Mammary epithelial cell (primary cell): ENCODE data around the gene GNB4.

Experiments
- EZH2 ChIP-seq: IDR thresholded peaks from 2 replicates; pipeline ENCODE4 v1.6.1; 2012; ENCODE audit warnings: low read length, inconsistent platforms, borderline replicate concordance
- TF ChIP-seq, protein P1 (sequence below), 2 donors: IDR thresholded peaks in 1 of 2; conservative IDR thresholded peaks in 1 of 2; 2 replicates each; pipeline ENCODE4 v1.5.1; 2011 to 2012; ENCODE audit warnings: inconsistent platforms in 2 of 2, low read length in 2 of 2, mild to moderate bottlenecking in 2 of 2, control low read depth in 1 of 2, low read depth in 1 of 2; ENCODE audit not compliant: insufficient read depth in 1 of 2; ENCODE audit errors: extremely low read depth in 1 of 2

DNA sequence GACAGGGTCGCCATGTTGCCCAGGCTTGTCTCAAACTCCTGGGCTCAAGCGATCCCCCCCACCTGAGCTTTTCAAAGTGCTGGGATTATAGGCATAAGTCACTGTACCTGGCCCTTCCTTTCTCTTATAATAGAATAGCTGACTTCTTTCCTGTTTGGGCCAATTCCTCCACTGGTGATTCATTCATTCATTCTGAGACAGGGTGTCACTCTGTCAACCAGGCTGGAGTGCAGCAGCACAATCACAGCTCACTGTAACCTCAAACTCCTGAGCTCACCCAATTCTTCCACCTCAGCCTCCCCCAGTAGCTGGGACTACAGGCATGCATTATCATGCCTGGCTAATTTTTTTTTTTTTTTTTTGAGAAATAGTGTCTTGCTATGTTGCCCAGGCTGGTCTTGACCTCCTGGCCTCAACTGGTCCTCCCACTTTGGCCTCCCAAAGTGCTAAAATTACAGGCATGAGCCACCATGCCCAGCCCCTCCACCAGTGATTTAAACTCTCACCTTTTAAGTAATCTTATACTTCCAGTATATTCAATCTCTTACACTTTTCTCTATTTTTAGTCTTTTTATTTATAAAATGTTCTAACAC, 20.9 kb downstream of the GNB4 start:
- TF ChIP-seq, protein P1, sequence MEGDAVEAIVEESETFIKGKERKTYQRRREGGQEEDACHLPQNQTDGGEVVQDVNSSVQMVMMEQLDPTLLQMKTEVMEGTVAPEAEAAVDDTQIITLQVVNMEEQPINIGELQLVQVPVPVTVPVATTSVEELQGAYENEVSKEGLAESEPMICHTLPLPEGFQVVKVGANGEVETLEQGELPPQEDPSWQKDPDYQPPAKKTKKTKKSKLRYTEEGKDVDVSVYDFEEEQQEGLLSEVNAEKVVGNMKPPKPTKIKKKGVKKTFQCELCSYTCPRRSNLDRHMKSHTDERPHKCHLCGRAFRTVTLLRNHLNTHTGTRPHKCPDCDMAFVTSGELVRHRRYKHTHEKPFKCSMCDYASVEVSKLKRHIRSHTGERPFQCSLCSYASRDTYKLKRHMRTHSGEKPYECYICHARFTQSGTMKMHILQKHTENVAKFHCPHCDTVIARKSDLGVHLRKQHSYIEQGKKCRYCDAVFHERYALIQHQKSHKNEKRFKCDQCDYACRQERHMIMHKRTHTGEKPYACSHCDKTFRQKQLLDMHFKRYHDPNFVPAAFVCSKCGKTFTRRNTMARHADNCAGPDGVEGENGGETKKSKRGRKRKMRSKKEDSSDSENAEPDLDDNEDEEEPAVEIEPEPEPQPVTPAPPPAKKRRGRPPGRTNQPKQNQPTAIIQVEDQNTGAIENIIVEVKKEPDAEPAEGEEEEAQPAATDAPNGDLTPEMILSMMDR (conservative IDR thresholded peaks at IDR 0.05 in 1 of 2, IDR thresholded peaks at IDR 0.05 in 1 of 2; ENCODE audit: extremely low read depth in 1 of 2, insufficient read depth in 1 of 2, low read depth in 1 of 2, low read length in 2 of 2): no peak
- no peak for TF ChIP-seq EZH2
